ENCODE measurements around the gene ZC3H18.

Gene ZC3H18

DNA sequence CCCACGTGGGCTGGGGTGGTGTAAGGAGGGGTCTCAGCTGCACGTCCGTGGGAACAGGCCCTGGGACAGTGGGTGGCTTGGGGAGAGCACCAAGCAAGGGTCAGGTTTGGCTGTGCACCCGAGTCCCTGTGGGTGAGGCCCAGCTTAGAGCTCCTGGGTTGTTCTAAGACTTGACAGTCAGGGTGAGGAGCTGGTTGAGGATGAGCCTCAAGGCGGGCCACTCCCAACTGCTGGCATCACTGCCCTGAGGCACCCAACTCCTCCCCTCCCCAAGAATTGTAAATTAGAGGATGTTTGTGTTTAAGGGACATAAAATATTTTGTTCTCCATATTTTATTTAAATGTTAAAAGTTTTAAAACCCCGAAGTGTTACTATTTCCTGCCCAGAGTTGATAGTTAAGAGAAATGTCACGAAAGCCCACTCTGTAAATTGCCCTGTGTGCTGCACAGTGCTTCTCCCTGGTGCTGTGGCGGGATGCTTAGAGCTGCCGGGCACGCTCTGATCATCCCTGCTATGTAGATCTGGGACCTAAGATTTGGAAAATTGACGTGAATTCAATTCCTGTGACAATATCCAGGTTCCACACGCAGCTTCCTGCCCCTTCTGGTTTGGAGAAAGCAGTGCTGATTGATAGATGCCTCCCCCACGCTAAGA is 15.9 kb downstream of the ZC3H18 start:
- no peak for DNase-seq
- Histone ChIP-seq H3K4me1 (ENCODE audit: low read length) (no peaks in the 10 kb centered on the region), H3K36me3 (replicated peaks; ENCODE audit: insufficient read depth, low read length) (no peaks in the 10 kb centered on the region), H2AFZ (ENCODE audit: low read length) (no peak overlapping the region), H3K27ac (ENCODE audit: low read length) (no peak overlapping the region), H3K9me2 (replicated peaks; ENCODE audit: insufficient read depth, low read length) (no peaks in the 10 kb centered on the region), H3K9me3 (replicated peaks; ENCODE audit: insufficient read depth, low read length) (no peaks in the 10 kb centered on the region), H3K4me2 (ENCODE audit: low read depth, low read length) (no peak overlapping the region), H3K4me3 (ENCODE audit: low read length) (no peak overlapping the region), H3K9ac (ENCODE audit: low read length) (no peak overlapping the region), H3K79me2 (ENCODE audit: low read length) (peaks cover 43% of the 10 kb centered on the region), H3F3A (ENCODE audit: insufficient read depth, low read length) (no peaks in the 10 kb centered on the region), H4K20me1 (ENCODE audit: insufficient read depth, low read length) (no peaks in the 10 kb centered on the region), H3K27me3 (replicated peaks; ENCODE audit: insufficient read depth, low read length) (no peaks in the 10 kb centered on the region)
- TF ChIP-seq, protein P1, sequence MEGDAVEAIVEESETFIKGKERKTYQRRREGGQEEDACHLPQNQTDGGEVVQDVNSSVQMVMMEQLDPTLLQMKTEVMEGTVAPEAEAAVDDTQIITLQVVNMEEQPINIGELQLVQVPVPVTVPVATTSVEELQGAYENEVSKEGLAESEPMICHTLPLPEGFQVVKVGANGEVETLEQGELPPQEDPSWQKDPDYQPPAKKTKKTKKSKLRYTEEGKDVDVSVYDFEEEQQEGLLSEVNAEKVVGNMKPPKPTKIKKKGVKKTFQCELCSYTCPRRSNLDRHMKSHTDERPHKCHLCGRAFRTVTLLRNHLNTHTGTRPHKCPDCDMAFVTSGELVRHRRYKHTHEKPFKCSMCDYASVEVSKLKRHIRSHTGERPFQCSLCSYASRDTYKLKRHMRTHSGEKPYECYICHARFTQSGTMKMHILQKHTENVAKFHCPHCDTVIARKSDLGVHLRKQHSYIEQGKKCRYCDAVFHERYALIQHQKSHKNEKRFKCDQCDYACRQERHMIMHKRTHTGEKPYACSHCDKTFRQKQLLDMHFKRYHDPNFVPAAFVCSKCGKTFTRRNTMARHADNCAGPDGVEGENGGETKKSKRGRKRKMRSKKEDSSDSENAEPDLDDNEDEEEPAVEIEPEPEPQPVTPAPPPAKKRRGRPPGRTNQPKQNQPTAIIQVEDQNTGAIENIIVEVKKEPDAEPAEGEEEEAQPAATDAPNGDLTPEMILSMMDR (IDR thresholded peaks at IDR 0.05; ENCODE audit: low read length) = no peak
- TF ChIP-seq EZH2phosphoT487 (IDR thresholded peaks at IDR 0.05; ENCODE audit: low read length) (no peak), EZH2 (optimal IDR thresholded peaks at IDR 0.05; ENCODE audit: low read depth, low read length) (no peak)

DNA sequence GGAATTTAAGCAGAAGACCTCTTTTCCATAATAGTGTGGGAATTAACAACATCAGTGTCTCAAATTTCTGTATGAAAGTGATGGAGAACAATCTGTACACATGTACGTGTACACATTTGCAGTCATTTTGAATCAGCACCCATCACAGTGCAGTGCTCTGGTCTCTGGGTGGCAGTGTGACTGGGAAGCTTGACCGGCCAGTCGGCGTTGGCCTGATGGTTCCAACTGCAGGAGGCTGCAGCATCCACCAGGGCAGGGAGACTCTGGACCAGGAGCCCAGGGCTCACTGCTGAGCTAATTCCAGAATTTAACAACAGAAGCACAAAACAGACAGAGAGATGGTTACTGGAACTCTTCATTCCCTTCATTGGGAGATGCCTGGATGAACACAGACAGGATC is 17.9 kb downstream of the ZC3H18 start:
- peaks cover 29% of the 10 kb centered on the region for H3K79me2 ChIP-seq (ENCODE audit: low read length)
- TF ChIP-seq EZH2 (optimal IDR thresholded peaks at IDR 0.05; ENCODE audit: low read depth, low read length) (no peak), EZH2phosphoT487 (IDR thresholded peaks at IDR 0.05; ENCODE audit: low read length) (no peak)
- TF ChIP-seq, protein P1 (IDR thresholded peaks at IDR 0.05; ENCODE audit: low read length) = no peak
- H3F3A ChIP-seq (ENCODE audit: insufficient read depth, low read length) = no peaks in the 10 kb centered on the region
- H3K36me3 ChIP-seq (replicated peaks; ENCODE audit: insufficient read depth, low read length) = no peaks in the 10 kb centered on the region
- H3K27ac ChIP-seq (ENCODE audit: low read length) = no peak overlapping the region
- no peaks in the 10 kb centered on the region for H3K9me3 ChIP-seq (replicated peaks; ENCODE audit: insufficient read depth, low read length)
- no peak overlapping the region for H3K4me2 ChIP-seq (ENCODE audit: low read depth, low read length)
- no peak overlapping the region for H3K4me3 ChIP-seq (ENCODE audit: low read length)
- no peak for DNase-seq
- H3K9ac ChIP-seq (ENCODE audit: low read length) = no peak overlapping the region
- no peaks in the 10 kb centered on the region for H4K20me1 ChIP-seq (ENCODE audit: insufficient read depth, low read length)
- no peaks in the 10 kb centered on the region for H3K27me3 ChIP-seq (replicated peaks; ENCODE audit: insufficient read depth, low read length)
- no peak overlapping the region for H2AFZ ChIP-seq (ENCODE audit: low read length)
- no peaks in the 10 kb centered on the region for H3K4me1 ChIP-seq (ENCODE audit: low read length)
- no peaks in the 10 kb centered on the region for H3K9me2 ChIP-seq (replicated peaks; ENCODE audit: insufficient read depth, low read length)

GRCh38 chr16:88588754-88589153 is 18.6 kb downstream of the ZC3H18 start:
- Histone ChIP-seq H3F3A (ENCODE audit: insufficient read depth, low read length) (no peaks in the 10 kb centered on the region), H4K20me1 (ENCODE audit: insufficient read depth, low read length) (no peaks in the 10 kb centered on the region), H3K9ac (ENCODE audit: low read length) (no peak overlapping the region), H3K9me3 (replicated peaks; ENCODE audit: insufficient read depth, low read length) (no peaks in the 10 kb centered on the region), H3K4me1 (ENCODE audit: low read length) (no peaks in the 10 kb centered on the region), H3K27ac (ENCODE audit: low read length) (no peak overlapping the region), H3K79me2 (ENCODE audit: low read length) (peaks cover 29% of the 10 kb centered on the region), H3K4me3 (ENCODE audit: low read length) (no peak overlapping the region), H3K36me3 (replicated peaks; ENCODE audit: insufficient read depth, low read length) (no peaks in the 10 kb centered on the region), H2AFZ (ENCODE audit: low read length) (no peak overlapping the region), H3K4me2 (ENCODE audit: low read depth, low read length) (no peak overlapping the region), H3K9me2 (replicated peaks; ENCODE audit: insufficient read depth, low read length) (no peaks in the 10 kb centered on the region), H3K27me3 (replicated peaks; ENCODE audit: insufficient read depth, low read length) (no peaks in the 10 kb centered on the region)
- no peak for DNase-seq
- TF ChIP-seq EZH2 (optimal IDR thresholded peaks at IDR 0.05; ENCODE audit: low read depth, low read length) (no peak), EZH2phosphoT487 (IDR thresholded peaks at IDR 0.05; ENCODE audit: low read length) (no peak)
- TF ChIP-seq, protein P1 (IDR thresholded peaks at IDR 0.05; ENCODE audit: low read length) = no peak

All from MM.1S (cell line).